NOMO-1 treated with DMSO at 0.1 percent for 48 hours (cell line): ENCODE data around the gene CRISP1.
"Not testable (repeated sequence)": the region's sequence is repeated elsewhere in the genome, so short reads cannot be mapped to it uniquely, and the experiment has no call there.

ENCODE experiments used
- DNase-seq: peaks from one replicate; lab custom pipeline; 2025; ENCODE audit not compliant: unreplicated experiment; lab: John Stamatoyannopoulos, UW

Gene CRISP1

DNA sequence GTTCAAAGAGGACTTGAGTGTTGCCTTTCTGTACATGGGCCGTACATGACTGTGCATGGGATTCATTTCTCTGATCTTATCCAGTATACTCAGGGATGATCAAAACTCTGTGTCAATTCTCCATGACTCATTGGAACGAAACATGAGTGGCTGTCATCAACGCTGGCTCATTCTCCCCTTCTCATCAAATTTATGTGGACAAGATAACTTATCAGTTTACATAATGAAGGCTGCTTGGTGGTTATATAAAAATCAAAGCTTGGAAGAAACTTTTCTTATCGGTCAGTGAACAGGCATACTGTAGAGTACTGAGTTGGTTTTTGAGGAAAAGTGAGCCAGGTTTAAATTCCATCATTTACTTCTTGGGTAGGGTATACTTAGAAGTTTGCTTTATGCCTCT is 24.9 kb downstream of the CRISP1 start:
- DNase-seq: no peak

DNA sequence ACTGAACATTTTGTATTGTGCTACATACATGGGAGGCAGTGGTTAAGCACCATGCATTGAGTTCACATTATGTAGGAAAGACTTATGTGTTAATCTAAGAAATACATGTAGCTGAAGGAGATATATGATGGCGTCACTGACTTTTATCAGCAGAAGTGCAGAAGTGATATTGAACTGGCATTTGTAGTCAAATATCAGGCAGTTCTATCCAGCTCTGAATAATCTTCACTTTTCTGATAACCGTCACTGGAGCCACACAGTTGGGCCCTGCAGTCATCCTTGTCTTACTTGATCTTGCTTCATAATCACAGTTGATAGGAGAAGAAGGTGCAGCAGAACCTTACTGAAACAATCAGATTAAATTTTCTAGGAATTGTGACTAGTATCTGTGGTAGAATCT is 26.4 kb downstream of the CRISP1 start:
- no peak for DNase-seq

DNA sequence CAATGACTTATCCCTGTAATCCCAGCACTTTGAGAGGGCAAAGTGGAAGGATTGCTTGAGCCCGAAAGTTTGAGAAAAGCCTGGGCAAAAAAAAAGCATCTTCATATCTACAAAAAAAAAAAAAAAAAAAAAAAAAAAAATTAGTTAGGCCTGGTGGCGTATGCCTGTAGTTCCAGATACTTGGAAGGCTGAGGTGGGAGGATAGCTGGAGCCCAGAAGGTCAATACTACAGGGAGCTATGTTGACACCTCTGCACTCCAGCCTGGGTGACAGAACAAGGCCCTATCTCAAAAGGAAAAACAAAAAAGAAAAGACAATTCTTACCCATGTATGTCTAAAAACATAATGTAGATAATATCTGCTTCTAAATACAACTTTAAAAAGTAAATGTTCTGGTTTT is 27.2 kb downstream of the CRISP1 start:
- no peak for DNase-seq

DNA sequence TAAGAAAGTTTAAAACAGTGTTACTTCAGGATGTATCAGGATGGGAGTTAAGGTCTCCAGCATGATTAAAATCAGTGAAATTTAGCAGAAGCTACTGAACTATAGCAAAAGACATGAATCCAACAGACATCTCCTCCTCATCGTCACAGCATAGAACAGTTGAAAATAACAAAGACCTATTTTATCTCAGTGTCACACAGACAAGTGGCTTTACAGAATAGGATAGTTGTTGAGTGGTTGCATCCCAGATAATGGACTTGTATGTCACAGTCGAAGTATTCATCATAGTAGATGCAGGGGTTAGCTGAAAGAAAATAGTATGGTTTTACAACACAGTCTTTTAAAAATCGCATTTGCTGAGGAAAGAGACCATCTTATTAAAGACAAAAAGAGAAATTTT is 31.2 kb downstream of the CRISP1 start:
- DNase-seq: no peak

DNA sequence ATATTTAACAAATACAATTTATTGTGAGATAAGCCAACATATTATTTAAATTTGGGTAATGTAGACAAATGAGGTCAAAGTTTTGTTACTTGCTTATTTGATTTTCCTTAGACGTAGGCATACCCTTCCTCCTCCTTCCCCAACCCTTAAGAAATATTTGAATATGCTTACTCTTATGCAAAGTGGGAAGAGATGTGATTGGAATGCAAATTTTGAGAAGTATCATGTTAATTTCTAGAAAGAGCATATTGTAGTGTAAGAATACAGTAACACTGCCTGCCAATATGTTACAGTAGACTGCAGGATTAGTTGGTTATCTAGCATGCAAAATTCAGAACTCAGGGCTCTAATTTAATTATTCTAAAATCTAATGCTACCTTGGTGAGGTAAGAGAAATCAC is 32.9 kb downstream of the CRISP1 start:
- no peak for DNase-seq

DNA sequence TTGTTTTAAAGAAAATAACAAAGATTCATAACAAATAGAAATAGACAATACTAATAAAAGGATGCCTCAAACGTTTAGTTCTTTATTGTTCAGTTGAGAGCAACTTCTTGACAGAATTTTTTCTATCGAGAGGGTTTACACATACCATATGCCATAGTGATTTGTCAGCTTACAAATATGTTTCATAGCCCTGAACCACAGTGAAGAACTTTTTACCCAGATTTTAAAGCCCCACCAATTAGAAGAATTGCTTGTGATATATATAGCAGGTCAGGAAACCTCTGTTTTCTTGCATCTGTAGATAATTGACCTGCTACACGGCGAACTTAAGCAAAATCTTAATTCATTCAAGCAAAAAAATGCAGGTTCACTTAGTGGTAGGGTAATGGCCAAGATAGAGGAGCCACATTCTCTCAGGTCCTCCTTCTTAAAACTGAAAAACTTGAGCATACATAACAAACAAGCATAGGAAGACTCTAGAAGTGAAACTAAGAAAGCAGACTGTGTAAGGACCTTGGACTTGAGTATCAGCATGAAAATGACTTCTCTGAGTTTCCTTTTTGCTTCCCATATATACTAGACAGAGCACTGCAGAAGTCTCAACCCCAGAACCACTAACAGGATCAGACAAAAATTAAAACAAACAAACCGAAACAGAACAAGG is 39.5 kb downstream of the CRISP1 start:
- peak; percentile 7 for DNase-seq

DNA sequence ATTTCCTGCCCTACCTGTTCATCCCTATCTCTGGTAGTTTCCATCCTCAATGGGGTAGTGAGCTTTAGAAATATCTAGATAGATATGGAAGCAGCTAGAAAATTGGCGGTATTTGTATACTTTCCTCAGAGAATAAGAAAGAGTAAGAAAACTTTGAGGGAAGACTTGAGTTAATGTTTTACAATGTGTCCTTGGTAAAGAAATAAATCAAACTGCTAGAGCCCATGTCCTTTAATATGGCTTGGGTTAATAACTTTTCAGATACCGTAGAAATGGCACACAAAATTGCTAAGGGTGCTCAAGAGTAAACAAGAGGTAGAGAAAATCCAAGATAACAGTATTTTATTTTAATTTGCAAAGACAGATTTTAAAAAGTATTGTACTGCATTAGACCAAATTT is 51.2 kb downstream of the CRISP1 start:
- DNase-seq: no peak

DNA sequence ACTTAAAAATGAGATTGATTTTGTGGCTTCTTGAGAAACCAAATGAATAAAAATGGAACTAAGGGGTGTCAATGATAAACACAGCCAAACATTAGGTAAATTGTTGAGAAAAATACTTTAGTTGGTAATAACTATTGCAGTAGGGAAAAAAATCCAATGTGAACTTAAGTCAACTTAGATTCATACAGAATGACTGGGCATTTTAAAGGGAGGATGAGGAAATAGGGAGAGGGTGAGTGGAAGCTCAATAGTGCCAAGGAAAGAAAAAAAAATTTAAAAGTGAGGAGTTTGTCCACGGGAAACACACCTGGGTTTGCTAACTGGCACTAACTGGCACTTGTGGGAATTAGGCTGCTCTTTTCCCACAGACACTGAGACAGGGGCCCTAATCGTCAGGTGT is 53.1 kb downstream of the CRISP1 start:
- no peak for DNase-seq

DNA sequence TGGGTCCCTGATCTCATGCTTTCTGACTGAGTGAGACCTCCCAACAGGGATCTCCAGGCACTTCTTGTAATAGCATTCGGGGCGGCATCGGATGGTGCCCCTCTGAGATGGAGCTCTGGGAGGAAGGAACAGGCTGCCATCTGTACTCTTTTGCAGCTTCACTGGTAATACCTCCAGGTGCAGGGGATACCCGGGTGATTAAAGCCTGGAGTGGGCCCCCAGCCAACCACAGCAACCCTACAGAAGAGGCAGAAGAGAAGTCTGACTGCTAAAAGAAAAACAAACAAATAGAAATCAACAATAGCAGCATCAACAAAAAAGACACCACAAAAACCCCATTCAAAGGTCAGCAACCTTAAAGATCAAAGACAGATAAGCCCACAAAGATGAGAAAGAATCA is 60.2 kb downstream of the CRISP1 start:
- DNase-seq: no peak

DNA sequence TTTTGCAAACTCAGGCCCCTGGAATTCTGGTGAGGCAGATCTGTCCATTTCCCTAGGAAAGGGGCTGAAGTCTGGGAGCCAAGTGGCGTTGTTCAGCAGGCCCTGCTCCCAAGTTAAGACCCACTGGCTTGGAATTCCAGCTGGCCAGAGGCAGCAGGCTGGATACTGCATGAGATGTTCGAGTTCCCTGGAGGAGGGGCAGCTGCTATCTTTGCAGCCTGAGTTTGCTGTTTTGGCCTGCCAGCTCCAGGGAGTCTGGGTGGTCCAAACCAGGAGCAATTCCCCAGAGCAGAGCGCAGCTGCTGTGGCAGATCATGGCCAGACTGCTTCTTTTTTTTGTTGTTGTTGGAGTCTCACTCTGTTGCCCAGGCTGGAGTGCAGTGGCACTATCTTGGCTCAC is 61.1 kb downstream of the CRISP1 start:
- DNase-seq: no peak

DNA sequence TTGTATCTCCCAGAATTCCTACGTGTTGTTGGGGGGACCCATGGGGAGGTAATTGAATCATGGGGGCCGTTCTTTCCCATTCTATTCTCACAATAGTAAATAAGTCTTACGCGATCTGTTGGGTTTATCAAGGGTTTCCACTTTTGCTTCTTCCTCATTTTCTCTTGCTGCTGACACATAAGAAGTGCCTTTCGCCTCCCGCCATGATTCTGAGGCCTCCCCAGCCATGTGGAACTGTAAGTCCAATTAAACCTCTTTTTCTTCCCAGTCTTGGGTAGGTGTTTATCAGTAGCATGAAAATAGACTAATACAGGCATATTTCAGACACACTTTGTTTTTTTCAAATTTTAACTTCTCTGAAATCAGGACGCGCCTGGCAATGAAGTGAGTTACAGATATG is 64.8 kb downstream of the CRISP1 start:
- no peak for DNase-seq

DNA sequence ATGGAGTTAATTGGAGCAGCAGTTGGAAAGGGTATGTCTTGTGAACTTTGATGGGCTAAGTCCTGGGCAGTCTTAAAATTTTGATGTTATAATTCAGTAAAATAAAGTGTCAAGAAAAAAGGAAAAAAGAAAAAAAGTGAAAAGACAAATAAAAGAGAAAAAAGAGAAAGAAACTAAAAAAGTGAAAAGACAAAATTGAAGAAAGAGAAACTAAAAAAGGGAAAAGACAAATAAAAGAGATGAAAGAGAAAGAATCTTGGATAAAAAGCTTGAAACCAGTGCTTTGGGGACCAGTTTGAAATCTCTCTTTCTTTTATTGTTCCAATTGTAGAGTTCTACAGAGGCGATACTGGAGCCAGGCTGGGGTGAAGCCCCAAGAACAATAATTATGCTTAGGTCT is 67.2 kb downstream of the CRISP1 start:
- DNase-seq: no peak

DNA sequence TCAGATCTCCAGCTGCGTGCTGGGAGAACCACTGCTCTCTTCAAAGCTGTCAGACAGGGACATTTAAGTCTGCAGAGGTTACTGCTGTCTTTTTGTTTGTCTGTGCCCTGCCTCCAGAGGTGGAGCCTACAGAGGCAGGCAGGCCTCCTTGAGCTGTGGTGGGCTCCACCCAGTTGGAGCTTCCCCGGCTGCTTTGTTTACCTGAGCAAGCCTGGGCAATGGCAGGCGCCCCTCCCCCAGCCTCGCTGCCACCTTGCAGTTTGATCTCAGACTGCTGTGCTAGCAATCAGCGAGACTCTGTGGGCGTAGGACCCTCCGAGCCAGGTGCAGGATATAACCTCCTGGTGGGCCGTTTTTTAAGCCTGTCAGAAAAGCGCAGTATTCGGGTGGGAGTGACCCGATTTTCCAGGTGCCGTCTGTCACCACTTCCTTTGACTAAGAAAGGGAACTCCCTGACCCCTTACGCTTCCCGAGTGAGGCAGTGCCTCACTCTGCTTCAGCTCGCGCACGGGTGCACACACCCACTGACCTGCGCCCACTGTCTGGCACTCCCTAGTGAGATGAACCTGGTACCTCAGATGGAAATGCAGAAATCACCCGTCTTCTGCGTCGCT is 69.4 kb downstream of the CRISP1 start:
- DNase-seq: not testable (repeated sequence)

DNA sequence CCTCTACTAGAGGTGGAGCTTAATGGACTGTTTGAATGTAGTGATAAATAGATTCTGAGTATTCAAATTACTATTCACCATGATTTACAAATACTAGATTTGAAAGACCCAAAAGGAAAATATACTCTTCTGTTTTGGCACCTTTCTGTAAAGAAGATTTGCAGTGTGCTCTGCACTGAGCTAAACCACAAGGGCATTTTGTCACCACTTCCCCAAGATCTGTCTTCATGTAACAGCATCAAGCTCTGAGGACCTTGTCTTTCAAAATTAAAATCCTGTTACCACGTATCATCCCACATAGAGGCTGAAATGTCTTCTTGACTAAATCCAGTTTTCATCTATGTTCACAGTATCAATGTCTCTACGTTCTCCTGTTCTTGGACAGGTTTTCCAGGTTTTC is 76.0 kb downstream of the CRISP1 start:
- no peak for DNase-seq

DNA sequence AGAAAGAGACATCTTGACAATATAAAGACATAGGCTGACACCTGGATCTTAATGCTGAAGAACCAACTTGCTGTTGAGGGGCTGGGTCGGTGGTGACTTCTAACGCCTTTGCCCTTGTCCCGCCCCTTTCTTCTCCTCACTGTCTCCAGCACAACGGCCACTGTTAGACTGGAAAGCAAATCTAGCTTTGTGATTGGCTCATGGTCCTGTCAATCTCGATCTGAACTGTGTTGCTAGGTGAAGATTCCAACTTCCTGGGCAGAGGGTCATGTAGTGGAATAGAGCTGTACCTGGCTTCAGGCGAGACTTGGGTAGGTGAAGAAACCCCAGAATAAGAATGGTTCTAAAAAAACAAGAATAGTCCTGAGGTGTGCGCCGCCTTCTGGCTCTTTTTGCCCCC is 79.2 kb downstream of the CRISP1 start, which contains the start of gene PGK2:
Gene PGK2 (minus strand): TSS at position 110 of the 400 bp plus-strand sequence. CDS start 98 bp downstream, at position 12.
- no peak for DNase-seq

DNA sequence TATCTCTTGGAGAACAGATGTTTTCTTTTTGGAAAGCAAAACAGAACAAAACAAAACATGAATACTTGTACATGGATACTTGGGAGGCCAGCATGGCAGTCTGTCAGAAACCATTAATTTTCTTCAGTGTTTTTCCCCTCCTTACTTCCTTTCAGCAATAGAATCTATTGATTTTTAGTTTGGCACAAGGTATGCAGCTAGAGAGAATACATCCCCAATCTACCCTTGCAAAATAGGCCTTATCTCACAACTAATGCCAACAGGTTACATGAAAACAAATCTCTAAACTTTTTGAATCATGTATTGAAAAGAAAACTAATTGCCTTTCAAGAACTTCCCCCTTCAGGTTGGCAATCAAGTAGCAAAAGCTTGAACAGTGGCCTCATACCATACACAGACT is 82.1 kb downstream of the CRISP1 start:
- no peak for DNase-seq
